AG08396 (cell line): Measurements from ENCODE around the gene PAM16.
A peak's percentile ranks its signal among the peaks of the same experiment; 100 is the strongest.

Experiments used
- DNase-seq: peaks from one replicate; pipeline ENCODE4 v3.0.0; 2012; ENCODE audit warnings: low spot score, mixed read lengths

The PAM16 gene

DNA sequence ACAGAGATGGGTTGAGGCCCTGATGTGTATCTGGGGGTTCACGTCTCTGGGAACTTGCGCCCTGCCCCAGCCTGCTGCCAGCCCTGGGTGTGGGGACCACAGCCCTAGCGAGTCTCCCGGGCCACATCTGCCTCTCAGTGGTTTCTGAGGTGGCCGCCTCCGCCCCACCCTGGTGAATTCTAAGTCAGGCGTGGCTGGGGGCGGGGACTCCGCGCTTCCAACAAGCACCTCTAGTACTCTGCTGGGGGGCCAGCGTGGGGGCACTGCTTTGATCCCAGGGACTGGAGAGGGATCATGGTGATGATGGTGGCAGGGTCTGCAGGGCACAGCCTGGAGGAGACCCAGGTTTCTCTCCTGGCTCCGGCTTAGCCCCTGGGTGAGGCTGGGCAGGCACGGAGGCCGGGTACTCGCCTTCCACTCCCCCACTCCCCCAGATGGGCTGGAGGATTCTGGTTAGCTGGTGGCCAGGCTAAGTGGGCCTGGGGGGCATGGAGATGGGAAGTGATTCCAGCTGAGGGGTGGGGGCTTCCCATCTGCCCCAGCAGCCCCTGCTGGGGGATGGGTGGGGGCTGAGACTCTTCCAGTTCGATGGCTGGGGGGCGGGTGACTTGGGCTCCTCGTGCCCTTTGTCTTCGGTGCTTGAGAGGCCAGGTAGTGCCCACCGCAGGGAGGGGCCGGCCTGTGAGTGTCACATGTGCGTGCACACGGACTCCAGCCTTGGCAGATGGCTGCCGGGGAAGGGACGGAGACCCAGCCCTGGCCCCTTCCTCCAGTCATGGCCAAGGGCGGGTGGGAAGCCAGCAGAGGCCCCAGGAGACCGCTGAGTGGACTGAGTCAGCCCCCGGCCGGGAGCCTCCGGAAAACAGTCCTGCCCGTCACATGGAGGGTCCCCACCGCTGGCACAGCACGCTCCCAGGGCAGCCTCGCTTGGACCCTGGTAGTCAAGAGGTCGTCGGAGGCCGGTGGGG is 31.4 kb downstream of the PAM16 start:
- no peak for DNase-seq

DNA sequence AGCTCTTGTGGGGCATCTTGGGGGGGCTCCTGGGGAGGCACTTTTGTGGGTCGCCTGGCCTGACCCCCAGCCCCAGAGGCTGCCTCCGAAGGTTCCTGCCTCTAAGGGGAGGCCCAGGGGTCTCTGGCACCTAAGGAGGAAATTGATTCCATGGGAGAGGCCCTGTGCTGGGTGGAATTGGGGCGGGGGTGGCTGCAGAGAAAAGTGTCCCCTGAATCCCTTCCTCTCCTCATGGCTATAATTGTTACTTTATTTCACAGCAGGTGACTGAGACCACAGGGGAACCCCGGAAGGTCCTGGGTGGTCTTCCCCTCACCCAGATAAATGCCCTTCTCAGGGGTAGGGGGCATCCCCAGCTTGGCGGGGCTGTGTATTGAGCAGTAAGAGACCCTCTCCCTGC is 32.2 kb downstream of the PAM16 start:
- no peak for DNase-seq

DNA sequence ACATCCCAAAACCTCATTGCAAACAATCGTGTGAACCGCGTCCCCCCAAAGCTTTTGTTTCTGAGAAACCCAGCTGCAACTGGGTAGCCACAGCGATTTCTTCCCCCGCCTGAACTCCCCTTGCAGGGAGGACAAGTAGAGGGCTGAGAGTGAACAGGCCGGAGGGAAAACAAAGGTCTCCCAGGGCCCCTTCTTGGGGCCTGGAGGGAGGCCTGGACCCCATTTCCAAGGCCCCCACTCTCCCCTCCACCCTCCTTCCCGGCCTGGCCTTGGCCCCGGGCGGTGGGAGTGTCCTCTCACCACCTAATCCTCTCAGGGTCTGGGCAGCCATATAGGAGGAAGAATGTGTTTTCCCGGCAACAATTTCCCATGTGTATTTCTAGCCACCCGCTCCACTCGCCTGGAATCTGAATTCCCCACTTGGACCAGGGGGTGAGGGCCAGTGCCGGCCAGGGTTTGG is 32.6 kb downstream of the PAM16 start:
- DNase-seq: no peak

DNA sequence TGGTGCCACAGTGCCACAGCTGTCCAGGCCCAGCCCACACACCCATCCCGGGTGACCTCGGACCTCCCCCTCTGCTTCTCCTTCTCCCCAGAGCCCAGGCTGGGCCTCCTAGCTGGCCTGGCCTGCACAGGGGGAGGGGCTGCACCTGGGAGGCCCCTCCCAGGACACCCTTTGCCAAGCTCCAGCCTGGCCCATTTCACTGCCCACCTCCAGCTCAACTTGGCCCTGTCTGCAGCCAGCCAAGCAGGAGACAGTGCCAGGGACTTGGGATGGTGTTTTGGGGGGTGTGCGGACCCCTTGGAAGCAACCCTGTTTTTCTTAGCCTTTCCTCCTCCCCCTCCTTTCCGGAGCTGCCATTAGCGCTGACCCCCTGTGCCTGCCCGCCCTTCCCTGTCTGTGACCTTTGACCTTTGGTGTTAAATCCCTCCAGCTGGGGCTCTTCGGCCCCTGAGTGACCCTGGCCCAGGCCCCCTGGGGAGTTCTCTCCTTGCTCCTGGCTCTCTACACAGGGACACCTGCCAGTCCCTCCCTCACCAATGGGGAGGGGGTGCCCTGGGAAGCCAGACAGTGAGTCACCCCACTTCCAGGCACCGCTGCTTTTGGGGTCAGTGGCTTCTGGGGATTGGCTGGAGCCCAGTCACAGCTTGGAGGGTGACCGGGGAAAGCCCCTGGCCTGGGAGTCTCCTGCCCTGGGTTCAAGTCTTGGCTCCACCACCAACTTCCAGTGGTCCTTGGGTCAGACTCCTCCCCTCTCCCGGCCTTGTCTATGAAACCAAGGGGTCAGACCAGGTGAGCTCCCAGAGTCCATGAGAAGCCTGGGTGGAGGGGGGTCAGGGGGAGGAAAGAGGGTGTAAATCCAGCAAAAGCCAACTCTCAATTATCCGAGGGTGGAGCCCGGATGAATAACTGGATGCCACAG is 33.3 kb downstream of the PAM16 start:
- no peak for DNase-seq

GRCh38 chr16:4316864-4317531 is 34.1 kb downstream of the PAM16 start:
- peak; percentile 71 for DNase-seq

DNA sequence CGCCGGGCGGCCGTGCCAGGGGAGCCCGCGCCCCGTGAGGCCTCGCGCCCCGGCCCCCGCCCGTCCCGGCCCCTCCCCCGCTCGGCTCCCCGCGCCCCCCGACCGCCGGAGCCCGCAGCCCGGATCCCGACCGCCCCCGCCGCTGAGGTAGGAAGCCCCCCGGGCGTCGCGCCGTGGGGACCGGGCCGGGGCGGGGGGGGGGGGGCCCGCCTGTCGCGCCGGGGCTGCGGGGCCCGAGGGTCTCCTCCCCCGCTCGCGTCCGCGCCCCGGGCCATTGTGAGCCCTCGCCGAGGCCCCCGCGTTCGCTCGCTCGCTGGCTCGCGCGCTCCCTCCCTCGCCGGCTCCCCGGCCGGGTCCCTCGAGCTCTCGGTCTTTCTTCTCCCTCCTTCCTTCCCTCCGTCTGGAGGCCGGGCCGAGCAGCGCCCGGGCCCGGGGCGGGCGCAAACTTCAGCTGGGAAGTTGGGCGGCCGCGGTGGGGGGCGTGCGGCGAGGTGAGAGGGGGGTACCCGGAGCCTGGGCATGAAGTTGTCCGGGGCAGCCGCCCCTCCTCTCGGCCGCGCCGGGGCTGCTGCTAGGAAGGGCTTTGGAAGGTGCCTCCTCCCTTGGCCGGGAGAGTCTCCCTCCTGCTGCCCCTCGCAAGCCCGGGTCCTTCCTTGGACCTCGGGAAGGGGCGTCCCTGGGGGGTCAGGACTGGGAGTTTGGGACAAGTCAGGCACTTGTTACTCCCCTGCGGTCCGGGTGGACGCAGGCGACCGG is 34.8 kb downstream of the PAM16 start:
- no peak for DNase-seq

DNA sequence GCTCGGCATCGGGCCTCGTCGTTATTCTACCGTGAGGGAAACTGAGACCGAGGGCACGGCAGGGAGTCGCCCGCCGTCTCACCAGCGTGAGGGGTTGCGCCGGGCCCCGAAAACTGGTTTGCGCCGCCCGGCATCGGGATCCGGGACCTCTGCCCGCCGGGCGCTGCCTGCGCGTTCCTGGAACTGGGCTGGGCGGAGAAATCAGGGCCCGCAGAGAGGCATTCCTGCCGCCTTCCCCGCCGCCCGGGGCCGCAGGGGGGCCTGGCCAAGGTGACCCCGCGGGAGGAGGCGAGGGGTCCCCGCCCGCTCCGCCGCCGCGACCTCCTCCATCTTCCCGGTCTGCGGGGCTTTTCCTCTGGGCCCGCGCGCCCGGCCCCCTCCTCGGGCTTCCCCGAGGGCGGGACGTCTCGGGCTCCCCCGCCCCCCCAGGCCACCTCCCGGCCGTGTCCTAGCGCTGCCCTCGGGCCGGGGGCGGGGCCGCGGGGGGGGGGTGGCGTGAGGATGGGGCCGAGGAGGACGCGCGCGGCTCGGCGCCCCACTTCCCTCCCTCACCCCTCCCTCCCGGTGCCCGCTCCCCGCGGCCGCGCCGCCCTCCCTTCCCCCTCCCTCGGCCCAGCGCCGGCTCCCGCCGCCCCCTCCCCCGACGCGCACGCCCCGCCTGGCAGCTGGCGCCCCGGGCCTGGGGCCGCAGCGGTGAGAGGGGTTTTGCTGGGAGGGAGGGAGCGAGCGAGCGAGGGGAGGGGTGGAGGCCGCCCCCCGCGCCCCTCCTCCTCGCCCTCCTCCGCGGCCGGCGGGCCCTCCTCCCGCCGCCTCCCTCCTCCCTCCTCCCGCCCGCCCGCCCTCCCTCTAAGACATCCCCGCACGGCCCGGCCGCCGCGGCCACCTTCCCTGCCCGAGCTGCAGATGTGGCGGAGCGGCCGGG is 35.7 kb downstream of the PAM16 start, which contains the start of gene GLIS2:
TSS of gene GLIS2 (plus strand) at position 882 of the 922 bp plus-strand sequence. CDS start 16,214 bp downstream, outside the sequence.
- DNase-seq: peak; percentile 94

- no peak for DNase-seq
These were observed 36.5 kb downstream of the PAM16 start for GRCh38 chr16:4314532-4315185.

DNA sequence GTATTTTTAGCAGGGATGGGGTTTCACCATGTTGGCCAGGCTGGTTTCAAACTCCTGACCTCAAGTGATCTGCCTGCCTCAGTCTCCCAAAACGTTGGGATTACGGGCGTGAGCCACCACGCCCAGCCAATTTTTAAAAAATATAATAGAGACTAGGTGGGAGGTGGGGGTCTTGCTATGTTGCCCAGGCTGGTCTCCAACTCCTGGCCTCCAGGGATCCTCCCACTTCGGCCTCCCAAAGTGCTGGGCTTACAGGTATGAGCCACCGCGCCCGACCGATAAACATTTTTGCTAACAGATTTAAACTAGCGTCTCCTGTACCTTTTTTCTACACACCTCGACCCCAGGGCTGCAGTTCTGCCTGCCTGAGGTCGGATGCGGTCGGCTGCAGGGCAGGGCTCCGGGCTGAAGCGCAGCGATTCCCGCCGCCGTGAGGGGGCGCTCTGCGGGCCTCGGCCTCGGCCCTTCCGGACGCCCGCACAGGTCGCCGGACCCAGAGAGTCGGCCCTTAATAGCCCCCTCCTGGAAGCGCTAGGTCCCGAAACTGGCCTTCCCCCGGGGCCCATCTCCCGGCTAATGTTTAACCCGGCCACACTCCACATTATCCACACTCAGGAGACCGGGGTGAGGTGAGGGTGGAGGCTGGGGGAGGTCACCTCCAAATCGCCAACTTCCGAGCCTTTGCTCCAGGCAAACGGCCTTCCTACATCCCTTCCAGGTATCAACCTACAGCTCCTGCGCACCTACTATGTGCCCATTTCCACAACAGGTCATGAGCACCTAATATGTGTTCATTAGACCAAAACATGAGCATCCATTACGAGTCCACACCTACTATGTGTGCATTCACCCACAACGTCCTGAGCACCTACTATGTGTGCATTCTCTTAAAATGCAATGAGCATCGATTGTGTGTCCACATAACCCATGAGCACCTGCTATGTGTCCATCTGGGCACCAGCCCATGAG is 37.3 kb downstream of the PAM16 start:
- DNase-seq: no peak

GRCh38 chr16:4309833-4310266 is 41.3 kb downstream of the PAM16 start:
- DNase-seq: peak; percentile 91

DNA sequence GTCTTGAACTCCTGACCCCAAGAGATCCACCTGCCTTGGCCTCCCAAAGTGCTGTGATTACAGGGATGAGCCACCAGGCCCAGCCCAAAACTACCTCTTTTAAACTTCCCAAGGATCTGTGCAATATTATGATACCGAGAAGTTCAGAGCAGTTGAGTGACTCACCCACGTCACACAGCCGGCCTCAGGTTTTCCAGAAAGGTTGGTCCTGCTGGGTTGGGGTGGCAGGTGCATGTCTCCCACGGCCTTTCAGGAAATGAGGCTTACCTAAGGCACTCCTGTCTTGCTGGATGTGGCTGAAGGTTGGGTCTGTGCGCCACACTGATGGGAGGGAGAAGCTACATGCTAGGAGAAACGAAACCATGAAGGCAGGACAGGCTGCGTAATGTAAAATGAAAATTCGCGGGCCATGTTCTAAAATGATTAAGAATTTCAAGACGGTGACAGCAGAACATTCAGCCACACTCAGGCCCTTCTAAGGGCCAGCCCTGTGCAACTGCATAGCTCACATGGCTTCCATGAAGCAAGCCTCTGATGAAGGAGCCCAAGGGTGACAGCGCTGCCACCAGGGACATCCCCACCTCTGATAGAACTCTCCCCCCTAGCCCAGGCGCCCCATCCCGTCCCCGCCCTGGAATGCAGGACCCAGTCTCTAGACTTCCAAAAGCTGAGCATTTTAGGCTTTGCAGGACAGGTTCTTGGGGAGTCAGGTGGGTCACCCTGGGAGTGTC is 41.9 kb downstream of the PAM16 start:
- no peak for DNase-seq

DNA sequence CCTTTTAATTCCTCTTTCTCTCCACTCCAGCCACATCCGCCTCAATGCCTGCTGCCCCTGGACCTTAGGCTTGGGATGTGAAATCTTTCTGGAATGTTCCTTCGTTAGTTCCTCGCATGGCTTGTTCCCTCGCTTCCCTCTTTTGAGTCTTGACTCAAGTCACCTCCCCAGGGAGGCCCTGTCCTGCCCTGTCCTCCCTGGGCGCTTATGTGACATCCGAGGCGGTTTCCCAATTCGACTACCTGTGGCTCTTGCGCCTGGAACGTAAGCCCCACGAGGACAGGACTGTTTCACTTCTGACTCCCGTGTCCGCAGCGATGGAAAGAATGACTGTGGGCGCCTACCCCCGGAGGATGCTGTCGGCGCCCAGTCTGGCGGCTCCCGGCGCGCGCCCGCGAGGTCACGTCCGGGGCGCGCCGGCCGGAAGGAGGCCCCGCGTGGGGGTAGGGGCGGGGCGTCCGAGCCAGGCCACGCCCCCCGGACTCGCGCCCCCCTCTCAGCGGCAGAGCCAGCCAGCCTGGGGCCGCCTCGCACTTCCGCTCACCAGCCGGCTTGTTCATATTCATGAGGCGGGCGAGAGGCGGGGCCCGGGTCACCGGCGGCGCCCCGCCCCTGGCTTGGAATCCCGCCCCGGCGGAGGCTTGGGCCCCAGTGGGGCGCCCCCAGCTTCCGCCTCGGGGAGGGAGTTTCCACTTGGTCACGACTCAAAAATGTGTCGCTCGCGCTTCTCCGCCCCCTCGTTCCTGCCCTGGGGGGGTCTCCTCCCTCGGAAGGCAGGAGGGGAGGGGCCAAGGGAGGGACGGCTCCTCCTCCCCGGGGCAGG is 43.7 kb downstream of the PAM16 start:
- DNase-seq: peak; percentile 93

GRCh38 chr16:4306470-4307214 is 44.5 kb downstream of the PAM16 start:
- DNase-seq: no peak

DNA sequence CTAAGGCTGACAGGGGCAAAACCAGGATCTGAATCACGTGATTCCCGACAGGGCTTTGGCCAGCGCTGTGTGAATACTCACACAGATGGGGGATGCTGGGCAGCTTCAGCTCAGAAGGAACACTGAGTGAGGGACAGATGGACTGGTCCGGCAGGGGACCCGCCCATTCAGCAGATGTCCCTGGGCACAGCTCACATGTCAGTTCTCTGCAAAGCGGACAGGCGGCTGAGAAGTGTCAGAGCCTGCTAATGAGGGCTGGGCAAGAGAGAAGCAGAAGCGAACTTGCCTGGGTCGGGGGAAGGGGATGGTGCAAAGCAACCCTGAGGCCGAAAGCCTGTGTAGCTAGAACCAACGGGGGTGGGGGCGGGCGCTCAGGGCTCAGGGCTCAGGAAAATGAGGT is 47.1 kb downstream of the PAM16 start:
- DNase-seq: no peak

GRCh38 chr16:4301968-4302367 is 49.2 kb downstream of the PAM16 start:
- DNase-seq: no peak

GRCh38 chr16:4301177-4301576 is 49.9 kb downstream of the PAM16 start:
- no peak for DNase-seq
